Right lobe of liver (tissue), 4 donors: ENCODE results near the gene REELD1.

Source experiments
- CTCF ChIP-seq, 4 donors: fragments of 200-600 bp in 3 of 4; fragments of 450-650 bp in 1 of 4; IDR thresholded peaks; one replicate each; pipeline versions ENCODE4 v1.5.1 to v1.8.0; 2016 to 2022; ENCODE audit warnings: antibody characterized with exemption in 4 of 4, mild to moderate bottlenecking in 2 of 4
- POLR2A ChIP-seq: fragments of 450-650 bp; IDR thresholded peaks from one replicate; pipeline ENCODE4 v1.6.1; 2017; ENCODE audit warnings: antibody characterized with exemption, mild to moderate bottlenecking
- donor health status: DM: no; HTN: no; CAD: no.
- donor health status: DM: no; HTN: no; CAD: no.
- donor health status: DM: no; HTN: yes; CAD: no.

- TF ChIP-seq CTCF (IDR thresholded peaks at IDR 0.05) (no peak), POLR2A (no peak)
Measured at GRCh38 chr4:146207410-146207809, 6.9 kb upstream of the REELD1 start.
